HG03064 (cell line): ENCODE results near the gene ABHD14A.

Experiments used
- ATAC-seq: cut with Tn5 transposase; IDR thresholded peaks from one replicate; pipeline ENCODE4 v1.9.1; 2021; ENCODE audit warnings: low read depth; ENCODE audit not compliant: unreplicated experiment

Gene ABHD14A

DNA sequence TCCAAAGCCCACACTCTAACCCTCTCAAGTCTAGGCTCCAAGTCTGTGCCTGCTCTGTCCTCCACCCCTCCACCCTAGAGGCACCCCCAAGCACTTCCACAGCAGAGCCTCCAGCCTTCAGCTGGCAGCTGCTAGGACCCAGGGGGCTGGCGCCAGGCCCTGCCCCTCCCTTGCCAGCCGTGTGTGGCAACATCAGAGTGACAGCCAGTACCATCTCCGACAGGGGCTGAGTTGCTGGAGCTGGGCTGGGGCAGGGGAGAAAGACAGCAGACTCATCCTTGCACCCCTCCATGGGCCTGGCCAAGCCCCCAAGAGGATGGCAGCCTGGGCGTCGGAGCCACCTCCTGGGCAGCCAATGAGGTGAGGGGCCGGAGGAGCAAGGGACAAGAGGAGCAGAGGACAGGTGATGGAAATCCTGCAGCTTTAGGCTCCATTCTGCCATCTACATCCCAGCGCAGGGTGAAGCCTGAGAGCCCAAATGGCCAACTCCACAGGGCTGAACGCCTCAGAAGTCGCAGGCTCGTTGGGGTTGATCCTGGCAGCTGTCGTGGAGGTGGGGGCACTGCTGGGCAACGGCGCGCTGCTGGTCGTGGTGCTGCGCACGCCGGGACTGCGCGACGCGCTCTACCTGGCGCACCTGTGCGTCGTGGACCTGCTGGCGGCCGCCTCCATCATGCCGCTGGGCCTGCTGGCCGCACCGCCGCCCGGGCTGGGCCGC lies 19.5 kb upstream of the ABHD14A start, which contains the start of gene GPR62:
Gene GPR62, plus strand, starts transcription at position 207 of the 718 bp plus-strand sequence. Its CDS starts 272 bp downstream, at position 479.
- ATAC-seq, result no peak

DNA sequence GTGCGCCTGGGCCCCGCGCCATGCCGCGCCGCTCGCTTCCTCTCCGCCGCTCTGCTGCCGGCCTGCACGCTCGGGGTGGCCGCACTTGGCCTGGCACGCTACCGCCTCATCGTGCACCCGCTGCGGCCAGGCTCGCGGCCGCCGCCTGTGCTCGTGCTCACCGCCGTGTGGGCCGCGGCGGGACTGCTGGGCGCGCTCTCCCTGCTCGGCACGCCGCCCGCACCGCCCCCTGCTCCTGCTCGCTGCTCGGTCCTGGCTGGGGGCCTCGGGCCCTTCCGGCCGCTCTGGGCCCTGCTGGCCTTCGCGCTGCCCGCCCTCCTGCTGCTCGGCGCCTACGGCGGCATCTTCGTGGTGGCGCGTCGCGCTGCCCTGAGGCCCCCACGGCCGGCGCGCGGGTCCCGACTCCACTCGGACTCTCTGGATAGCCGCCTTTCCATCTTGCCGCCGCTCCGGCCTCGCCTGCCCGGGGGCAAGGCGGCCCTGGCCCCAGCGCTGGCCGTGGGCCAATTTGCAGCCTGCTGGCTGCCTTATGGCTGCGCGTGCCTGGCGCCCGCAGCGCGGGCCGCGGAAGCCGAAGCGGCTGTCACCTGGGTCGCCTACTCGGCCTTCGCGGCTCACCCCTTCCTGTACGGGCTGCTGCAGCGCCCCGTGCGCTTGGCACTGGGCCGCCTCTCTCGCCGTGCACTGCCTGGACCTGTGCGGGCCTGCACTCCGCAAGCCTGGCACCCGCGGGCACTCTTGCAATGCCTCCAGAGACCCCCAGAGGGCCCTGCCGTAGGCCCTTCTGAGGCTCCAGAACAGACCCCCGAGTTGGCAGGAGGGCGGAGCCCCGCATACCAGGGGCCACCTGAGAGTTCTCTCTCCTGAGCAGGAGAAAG lies 18.7 kb upstream of the ABHD14A start:
- no peak for ATAC-seq

DNA sequence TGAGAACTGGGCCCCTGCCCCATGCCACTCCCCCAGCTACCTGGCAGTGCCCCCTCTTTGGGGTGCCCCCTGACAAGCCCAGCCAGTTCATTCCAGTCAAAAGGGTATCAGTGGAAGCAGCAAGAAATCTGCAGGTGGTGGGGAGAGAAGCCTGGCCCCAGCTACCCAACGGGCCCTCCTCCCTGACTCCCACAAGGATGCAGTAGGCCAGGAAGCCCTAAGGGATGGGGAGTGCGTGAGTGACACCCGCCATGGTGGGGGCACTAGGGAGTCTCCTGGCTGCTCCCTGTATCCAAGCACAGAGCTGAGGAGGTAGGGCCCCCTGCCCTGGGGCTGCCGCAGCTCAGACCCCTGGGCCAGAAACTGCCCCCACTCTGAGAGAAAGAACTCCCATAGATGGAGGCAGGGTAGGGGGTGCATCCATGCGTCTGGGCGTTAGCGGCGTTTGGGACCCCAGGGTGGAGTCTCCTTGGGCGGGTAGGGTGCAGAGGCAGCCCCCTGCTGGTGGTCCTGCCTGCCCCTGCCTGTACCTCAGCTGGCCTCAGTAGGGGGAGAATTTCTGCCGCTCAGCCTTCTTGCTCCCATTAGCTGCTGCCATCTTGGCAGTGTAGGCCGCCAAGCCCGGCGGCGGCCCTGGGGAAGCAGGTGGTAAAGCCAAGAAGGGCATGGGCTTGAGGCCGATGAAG lies 17.2 kb upstream of the ABHD14A start:
- ATAC-seq, result no peak

DNA sequence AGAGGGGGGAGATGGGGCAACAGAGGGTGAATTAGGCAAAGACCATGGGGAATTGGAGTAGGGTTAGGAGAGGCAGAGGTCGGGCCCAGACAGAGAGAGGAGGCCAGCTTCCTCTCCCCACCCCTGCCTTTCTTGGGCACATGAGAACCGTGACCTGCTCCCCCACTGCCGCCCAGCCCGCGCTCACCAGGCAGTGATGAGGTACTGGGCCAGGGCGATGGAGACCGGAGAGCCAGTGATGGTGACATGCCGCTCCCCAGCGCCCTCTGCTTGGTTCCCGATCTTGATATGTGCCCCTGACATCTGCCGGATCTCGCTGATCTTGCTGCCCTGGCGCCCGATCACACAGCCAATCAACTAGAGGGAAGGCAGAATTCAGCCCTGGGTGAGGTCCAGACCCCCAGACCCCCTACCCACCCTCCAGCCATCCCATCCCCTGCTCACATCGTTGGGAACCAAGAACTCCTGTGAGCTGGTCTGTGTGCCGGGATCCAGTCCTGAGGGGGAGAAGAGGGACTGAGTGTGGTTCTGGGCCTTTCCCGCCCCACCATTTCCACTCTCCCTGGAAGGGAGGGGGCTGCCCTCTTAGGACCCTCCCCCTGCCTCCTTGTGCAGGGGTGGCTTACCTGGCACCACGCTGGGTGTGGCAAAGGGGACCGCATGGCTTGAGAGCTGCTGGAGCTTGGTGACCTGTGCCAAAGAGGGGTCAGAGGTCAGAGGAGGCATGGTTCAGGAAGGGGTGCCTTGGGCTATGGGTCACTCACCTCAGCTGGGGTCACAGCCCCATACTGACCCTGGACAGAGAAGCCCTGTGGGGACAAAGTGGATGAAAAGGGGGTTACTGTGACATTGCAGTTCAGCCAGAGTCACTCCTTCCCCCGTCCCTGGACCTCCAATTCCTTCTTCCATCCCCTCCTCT lies 16.0 kb upstream of the ABHD14A start:
- no peak for ATAC-seq

DNA sequence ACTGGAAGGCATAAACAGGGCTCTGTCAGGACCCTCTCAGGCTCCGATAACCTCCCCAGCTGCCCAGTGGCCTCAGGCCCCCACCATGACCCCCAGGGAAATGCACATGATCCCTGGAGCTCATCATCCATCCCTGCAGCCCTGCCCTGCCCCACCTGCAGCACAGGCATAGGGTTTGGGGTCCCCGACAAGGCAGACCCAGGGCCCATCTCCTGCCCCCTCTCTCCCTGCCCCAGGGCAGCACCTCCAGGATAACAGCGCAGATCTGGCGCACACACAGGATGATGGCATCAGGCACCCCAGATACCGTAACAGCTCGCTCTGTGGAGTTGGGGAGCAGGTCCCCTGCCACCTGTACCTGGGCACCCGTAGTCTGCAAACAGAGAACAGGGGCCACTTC lies 15.2 kb upstream of the ABHD14A start:
- no peak for ATAC-seq

DNA sequence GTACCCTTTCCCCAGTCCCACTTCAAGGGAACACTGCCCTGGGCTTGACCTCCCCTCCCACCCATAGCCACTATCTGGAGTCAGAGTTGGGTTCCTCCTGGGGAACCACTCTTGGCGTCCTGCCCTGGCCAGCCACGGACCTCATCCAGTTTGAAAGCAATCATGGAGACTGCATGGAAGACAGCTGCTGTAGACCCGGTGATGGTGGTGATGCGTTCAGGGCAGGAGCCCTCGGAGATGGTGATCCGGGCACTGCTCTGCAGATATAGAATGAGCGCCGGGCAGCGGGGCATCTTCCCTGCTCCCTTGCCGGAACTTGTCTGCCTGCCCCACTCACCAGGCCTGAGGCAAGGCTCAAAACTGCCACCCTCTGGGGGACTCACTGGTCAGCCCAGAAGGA lies 14.5 kb upstream of the ABHD14A start:
- ATAC-seq, result no peak

DNA sequence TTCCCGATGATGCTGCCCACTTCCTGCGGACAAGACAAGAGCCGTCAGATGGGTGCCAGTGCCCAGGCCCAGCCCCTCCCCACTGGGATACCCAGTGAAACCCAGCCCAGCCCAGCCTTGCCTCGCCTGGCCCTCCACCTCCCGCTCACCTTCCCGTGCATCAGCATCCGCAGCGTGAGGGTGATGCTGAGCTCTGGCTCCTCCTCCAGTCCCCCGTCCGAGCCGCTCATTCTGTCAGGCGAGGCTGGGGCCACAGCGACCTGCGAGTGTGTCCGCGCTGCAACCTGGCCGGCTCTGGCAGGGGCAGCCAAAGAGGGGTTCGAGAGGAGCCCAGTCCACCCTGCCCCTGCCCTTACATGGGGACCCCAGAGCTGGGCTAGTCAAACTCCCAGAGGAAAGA lies 13.9 kb upstream of the ABHD14A start:
- no peak for ATAC-seq

DNA sequence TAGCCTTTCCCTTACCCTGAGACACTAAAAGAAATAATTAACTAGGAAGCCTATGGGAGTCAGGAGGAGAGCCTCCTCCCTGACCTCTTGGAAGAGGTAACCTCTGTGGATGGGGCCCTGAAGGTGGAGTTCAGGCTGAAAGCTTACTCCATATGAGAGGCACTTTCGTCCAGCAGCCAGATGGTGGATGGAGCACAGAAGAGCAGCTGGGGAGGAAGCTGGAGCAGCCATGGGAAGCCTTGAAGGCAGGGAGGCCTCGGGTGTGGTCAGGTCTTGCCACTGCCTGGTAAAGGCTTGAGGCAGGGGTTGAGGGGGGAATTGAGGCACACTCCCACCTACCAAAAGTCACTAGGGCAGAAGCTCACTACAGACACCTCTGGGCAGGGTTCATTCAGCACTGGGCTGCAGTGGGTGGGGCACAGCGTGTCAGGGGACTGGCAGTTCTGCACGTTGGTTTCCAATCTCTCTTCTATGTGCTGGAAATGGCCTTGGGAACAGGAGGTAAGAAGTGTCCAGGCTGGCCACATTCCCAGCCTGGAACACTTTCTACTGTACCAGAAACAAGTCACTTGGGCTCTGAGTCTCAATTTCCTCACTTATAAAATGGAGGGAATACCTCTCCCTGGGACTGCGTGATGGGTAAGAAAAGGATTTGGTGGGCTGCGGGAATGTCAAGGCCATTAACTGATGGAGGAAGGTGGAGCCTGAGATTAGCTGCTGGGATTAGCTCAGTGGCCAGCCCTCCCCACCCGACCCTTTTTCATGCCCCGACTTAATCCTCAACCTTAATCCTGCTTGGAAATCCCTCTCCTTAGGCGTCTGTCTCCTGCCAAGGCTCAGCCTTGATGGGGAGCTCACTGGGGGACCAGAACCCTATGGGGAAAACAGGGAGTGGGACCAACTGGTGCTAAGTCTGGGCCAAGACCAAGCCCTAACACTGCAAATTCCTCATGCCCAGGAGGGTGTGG lies 13.0 kb upstream of the ABHD14A start:
- no peak for ATAC-seq

DNA sequence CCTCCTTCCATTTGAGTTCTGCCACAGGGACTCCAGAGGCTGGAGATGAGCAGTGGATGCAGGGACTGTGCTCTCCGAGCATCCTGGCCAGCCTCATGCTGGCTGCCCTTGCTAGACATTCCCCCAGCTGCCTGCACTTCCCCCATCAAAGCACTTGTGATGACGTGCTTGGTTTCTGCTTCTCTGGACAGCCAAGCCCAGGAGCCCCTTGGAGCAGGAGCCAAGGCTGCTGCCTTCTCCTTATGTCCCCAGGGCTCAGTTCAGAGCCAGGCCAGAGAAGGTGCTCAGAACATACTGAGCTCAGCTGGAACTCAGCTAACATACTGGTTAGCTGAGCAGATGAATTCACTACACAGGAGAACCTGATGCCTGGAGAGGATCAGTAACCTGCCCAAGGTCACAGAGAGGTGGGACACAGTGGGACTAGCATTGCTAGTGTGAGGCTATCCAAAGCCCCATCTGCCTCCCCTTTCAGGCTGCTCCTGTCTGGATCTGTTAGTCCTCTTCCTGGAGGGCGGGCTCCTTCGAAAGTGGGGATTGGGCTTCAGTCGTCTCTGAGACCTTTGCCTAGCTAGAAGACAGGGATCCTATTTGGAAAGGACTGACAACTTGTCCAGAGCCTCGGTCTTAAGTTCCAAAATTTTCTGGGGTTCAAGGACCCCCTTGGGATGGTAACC lies 11.9 kb upstream of the ABHD14A start:
- no peak for ATAC-seq

DNA sequence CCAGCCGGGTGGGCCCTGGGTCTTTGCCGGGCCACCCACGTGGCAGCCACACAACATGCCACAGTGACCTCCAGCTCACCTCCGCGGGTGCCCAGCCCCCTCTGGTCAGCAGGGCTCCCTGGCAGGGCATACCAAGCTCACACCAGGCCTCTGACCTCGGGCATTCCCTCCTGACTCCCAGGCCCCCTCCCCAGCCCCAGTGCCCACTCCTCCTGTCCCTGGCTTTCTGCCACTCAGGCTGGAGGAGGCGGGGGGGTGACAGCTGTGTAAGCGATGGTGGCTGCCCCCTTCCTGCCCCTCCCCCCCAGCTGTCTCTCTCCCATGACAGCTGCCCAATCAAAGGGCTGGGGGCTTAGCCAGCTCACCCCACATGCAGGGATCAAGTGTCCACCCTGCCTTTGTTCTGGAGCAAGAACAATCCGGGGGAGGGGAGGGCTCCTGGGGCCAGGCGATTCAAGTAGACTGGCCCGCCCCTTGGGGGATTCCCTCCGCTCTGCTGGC lies 10.9 kb upstream of the ABHD14A start:
- no peak for ATAC-seq

DNA sequence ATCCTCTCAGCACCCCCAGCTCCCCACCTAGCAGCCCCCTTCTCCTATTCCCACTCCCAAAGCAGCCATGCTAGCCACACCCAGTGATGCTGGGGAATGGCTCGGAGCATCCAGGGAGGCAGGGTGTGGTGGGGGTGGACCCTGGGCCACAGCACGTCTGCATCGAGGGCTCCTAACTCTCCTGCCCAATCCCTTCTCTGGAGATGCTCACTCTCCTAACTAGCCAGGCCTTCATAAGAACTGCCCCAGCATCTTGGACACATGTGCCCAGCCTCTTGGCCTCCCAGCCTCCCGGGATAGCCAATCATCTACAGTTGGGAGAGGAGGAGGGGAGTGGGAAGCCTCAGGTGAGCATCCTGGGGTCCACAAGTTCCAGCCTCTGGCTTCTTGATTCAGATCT lies 10.3 kb upstream of the ABHD14A start:
- no peak for ATAC-seq

DNA sequence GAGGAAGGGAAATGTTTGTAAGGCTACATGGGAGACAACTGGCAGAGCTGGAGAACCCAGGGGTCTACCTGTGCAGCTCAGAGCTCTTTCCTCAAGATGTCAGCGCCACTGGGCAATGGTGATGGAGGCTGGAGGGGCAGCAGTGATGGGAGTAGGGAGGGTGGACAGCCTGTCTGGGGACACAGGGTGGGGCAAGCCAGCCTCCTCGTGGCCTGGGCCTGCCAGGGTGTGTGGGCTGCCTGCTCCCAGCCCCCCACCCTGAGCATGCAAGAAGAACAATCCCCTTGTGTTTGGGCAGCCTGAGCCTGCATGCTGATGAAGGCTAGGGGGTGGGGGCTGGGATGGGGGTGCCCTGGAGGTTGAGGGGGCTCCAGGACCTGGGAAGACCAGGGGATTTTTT lies 8.8 kb upstream of the ABHD14A start:
- ATAC-seq, result no peak

DNA sequence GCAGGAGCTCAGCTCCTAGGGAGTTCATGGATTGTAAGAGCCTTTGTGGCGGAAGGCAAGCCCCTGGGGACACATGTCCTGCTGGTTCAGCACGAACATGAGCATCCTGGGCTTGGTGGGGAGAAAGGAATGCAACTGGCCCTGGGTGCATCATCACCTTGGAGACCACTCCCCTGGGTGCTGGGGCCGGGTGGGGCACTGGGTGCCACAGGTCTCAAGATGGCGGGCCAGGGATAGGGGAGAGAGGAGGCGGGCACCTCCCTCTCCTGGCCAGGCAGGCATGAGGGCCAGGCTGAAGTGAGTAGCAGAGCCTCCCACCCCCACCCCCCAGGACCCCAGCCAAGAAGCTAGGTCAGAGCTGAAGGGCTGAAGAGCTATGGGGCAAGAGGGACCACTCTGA lies 8.4 kb upstream of the ABHD14A start:
- ATAC-seq, result no peak

DNA sequence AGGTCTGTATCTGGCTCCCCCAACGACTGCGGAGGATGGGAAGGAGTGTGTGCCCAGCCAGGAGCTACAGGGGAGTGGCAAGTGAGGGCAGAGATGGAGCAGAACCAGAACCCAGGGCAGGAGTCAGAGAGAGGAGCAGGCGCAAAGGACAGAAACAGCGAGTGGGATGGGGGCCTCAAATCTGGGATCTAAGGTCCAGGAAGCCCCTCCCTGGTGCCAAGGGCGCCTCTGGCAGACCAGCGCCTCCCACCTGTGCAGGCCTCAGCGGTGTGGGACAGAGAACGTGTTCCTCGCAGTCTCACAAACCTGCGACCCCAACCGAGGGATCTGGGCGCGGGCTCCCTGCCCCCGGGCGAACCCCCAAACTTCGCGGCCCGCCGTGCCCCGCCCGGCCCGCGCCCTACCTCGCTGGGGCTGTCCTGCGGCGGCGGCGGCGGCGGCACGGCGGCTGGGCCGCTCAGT lies 7.9 kb upstream of the ABHD14A start:
- no peak for ATAC-seq

DNA sequence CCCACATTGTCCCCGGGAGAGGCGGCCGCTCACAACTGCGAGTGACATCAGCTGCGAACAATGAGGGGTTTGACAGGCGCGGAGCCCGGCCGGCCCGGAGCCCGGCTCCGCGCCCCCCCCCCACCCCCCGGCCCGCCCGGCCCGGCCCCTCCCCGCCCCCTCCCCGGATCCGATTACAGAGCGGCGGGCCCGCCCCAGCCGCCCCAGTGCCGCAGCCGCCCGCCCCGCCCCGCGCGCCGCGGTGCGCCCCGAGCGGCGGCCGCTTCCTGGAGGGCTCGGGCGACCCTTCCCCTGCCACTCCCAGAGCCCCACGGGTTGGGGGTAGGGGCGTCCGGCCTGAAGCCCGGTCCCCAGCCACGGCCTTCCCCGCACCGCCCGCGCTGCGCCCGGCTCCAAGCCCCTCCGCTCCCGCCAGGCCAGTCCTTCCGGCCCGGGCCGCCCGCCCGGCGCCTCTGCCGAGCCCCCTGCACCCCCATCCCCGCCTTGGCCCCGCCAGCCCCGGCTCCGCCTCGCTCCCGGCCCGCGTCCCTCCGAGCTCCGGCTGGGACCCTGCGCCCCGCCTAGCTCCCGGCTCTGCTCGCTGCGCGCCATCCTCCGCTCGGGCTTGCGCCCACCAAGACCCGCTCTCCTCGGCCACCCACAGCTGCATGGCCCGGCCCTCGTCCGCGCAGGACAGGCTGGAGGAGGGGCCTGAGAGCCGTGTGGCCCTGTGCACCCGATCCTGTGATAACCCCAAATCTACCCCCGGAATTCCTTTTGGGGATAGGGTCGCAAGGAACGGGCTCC lies 7.3 kb upstream of the ABHD14A start, which contains the start of gene PCBP4:
Gene PCBP4, minus strand, starts transcription at position 71 of the 786 bp plus-strand sequence. CDS start 6,214 bp downstream, outside the sequence.
- ATAC-seq, result peak; percentile 51

DNA sequence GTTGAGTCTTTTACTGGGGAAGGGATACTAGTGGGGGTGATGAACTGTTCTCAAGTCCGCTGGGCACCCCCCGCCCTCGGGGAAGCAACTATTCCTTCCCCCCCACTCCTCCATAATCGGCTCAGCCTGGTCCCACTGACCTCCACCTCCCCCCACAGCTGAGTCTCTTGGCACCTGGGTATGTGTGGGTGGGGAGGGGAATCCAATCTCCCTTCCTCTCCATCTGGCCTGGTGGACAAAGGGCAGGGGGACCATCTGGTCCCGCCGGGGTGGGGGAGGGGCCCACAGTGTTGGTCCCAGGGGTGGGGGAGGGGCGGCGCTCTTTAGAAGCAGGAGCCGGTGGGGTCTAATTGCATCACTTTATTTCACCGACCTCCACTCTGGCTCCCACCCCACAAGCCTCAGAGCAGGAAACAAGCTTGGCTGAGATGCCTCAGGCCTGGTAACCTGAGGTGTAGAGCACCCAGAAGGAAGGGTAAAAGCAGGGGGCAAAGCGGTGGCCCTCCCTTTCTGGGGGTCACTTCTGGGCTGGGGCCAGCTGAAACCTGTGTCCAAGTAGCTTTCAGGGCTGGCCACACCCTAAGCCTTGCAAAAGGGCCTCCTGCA lies 6.6 kb upstream of the ABHD14A start:
- ATAC-seq, result no peak
